Heart left ventricle (tissue), 13 donors: Measurements from ENCODE around the gene MYL3.

Experiments used
- POLR2A ChIP-seq, 2 donors: fragments of 450-650 bp; IDR thresholded peaks; one replicate each; pipeline ENCODE4 v1.6.1; 2017; ENCODE audit warnings: antibody characterized with exemption in 2 of 2, mild to moderate bottlenecking in 2 of 2, moderate library complexity in 2 of 2
- TF ChIP-seq, protein P1 (sequence below), 12 donors: fragments of 200-600 bp; sonication (generic) in 4 of 12; IDR thresholded peaks; one replicate each; pipeline versions ENCODE4 v1.5.0 to v1.8.0; 2018 to 2022; ENCODE audit warnings: antibody characterized with exemption in 12 of 12, mild to moderate bottlenecking in 5 of 12
- donor health status: ischemic (EF 13 %, LVEDD 7.1; RV severe dilation, severe dysfunction).
- donor health status: DM: no; HTN: yes; CAD: no.
- donor health status: DM: no; HTN: no; CAD: no.
- donor health status: ischemic (EF 25% LVEDD 6.9; RV normal size, moderate dysfunction).
- donor health status: ischemic (EF 25% LVEDD 5.7; RV mildly dilated, moderate dysfunction).
- donor health status: ischemic (EF 35%, LVEDD 5.7; RV mildly dilated, moderate dysfunction).
- donor health status: nonischemic (EF 11% LVEDD 7.7; RV severe dilation, severe dysfunction).
- donor health status: DM: yes; HTN: yes; CAD: no.
- donor health status: PGD.
- donor health status: ischemic (EF 29% LVEDD 5.4; RV normal size, mild dysfunction).
- donor health status: nonischemic (EF 23%, LVEDD 6.1; RV moderate dilation, normal function).

DNA sequence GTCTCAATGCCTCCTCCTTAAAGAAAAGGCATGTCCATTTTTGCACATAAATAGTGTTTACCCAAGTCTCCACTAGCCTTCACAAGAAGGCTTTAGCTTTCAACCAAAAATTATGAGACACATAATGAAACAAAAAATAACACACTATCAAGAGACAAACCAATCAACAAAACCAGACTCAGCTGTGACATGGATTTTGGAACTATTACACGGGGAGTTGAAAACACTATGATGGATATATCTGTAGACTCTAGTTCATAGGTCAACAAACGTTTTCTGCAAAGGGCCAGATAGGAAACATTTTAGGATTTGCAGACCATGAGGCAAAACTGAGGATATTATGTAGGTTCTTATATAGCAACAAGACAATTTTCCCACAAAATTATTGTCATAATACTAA lies 24.9 kb downstream of the MYL3 start:
- TF ChIP-seq, protein P1, sequence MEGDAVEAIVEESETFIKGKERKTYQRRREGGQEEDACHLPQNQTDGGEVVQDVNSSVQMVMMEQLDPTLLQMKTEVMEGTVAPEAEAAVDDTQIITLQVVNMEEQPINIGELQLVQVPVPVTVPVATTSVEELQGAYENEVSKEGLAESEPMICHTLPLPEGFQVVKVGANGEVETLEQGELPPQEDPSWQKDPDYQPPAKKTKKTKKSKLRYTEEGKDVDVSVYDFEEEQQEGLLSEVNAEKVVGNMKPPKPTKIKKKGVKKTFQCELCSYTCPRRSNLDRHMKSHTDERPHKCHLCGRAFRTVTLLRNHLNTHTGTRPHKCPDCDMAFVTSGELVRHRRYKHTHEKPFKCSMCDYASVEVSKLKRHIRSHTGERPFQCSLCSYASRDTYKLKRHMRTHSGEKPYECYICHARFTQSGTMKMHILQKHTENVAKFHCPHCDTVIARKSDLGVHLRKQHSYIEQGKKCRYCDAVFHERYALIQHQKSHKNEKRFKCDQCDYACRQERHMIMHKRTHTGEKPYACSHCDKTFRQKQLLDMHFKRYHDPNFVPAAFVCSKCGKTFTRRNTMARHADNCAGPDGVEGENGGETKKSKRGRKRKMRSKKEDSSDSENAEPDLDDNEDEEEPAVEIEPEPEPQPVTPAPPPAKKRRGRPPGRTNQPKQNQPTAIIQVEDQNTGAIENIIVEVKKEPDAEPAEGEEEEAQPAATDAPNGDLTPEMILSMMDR (IDR thresholded peaks at IDR 0.05): no peak
- TF ChIP-seq POLR2A (IDR thresholded peaks at IDR 0.05): no peak
